Left lung (tissue), 10 donors: ENCODE results near the gene FLT1. TPM values are rescaled to one million over a fixed set of nuclear protein-coding genes. Genes with fewer than 3 reads are reported as not detected.

Experiments
- ATAC-seq: fragments of 200-7000 bp; cut with Tn5 transposase; one replicate; pipeline ENCODE4 v1.9.1; 2020; ENCODE audit warnings: moderate library complexity
- DNase-seq, 4 donors: peaks; one replicate each; pipeline ENCODE4 v3.0.0-alpha.2; 2013 to 2020
- H3K27ac ChIP-seq, 2 donors: fragments of 200-600 bp; sonication (generic) in 1 of 2; one replicate each; pipeline versions ENCODE4 v1.5.0 to v1.8.0; 2020 to 2021
- H3K27me3 ChIP-seq, 2 donors: fragments of 200-600 bp; sonication (generic) in 1 of 2; one replicate each; pipeline versions ENCODE4 v1.5.0 to v1.8.0; 2020 to 2021
- H3K36me3 ChIP-seq, 2 donors: fragments of 200-600 bp; sonication (generic) in 1 of 2; one replicate each; pipeline versions ENCODE4 v1.5.0 to v1.8.0; 2020 to 2021
- H3K4me1 ChIP-seq, 2 donors: fragments of 200-600 bp; one replicate each; pipeline ENCODE4 v1.8.0; 2021
- H3K4me3 ChIP-seq, 2 donors: fragments of 200-600 bp; sonication (generic) in 1 of 2; one replicate each; pipeline versions ENCODE4 v1.5.0 to v1.8.0; 2020 to 2021; ENCODE audit warnings: mild to moderate bottlenecking in 1 of 2
- H3K9me3 ChIP-seq, 2 donors: fragments of 200-600 bp; sonication (generic) in 1 of 2; one replicate each; pipeline versions ENCODE4 v1.5.0 to v1.8.0; 2020 to 2021
- intact Hi-C, 2 donors: fragments of 100-400 bp; cut with DNase I; formaldehyde crosslinking; loops; one replicate each; pipeline versions ENCODE4 v1.11.2 to v1.14.2; 2022
- polyA plus RNA-seq, 6 donors: library from polyadenylated mRNA; unstranded; fragments of 120-200 nt; gene quantifications; one replicate each; pipeline ENCODE4 v1.2.1, GENCODE V29; 2013; ENCODE audit not compliant: insufficient read length in 6 of 6
- total RNA-seq, 2 donors: library from RNA; stranded (reverse); fragmentation: NEBNext Ultra II Directional; extraction: Animal tissue kit (Norgen Biotek cat#: 25700); gene quantifications; one replicate each; pipeline ENCODE4 v1.2.1, GENCODE V29; 2021
- TF ChIP-seq, protein P1 (sequence below), 2 donors: fragments of 200-600 bp; sonication (generic) in 1 of 2; IDR thresholded peaks; one replicate each; pipeline versions ENCODE4 v1.5.0 to v1.8.0; 2021; ENCODE audit warnings: antibody characterized with exemption in 2 of 2
- donor health status: DM: no; HTN: yes; CAD: no.
- donor health status: DM: no; HTN: no; CAD: no.

The FLT1 gene
- total and polyA plus RNA-seq, 8 donors, result 21.3 to 30.3 (median 25.3) TPM

DNA sequence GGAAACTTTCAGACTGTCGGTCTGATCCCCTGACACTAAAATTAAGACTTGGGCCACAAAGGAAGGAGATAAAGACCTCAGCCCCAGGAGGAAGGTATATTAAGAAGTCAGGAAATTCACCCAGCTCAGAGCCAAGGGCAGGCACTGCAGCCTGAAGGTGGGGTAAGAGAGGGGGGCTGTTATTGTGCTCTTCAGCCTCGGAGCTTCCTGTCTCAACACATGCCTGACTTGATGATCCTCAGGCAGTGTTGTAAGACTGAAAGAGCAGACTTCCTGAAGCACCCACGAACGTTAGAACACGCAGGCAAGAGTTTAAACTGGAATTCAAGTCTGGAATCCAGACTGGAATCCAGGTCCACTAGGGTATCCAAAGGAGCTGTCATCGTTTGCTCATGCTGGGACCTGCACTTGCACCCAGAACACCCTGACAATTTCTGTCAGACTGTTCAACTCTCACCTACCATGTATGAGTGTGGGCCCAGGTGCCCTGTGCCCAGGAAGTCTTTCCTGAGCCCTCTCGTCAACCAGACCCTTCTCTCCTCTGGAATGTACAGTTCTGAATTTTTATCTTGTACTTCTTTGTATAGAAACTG is 10.7 kb upstream of the FLT1 start:
- Histone ChIP-seq H3K27me3 (no peaks in the 10 kb centered on the region), H3K9me3 (no peaks in the 10 kb centered on the region), H3K36me3 (no peaks in the 10 kb centered on the region), H3K4me3 (no peak overlapping the region), H3K4me1 (peaks cover 0 to 6% of the 10 kb centered on the region in 2 donors), H3K27ac (no peak overlapping the region)
- ATAC-seq (no peak), DNase-seq (no peak)
- TF ChIP-seq, protein P1, sequence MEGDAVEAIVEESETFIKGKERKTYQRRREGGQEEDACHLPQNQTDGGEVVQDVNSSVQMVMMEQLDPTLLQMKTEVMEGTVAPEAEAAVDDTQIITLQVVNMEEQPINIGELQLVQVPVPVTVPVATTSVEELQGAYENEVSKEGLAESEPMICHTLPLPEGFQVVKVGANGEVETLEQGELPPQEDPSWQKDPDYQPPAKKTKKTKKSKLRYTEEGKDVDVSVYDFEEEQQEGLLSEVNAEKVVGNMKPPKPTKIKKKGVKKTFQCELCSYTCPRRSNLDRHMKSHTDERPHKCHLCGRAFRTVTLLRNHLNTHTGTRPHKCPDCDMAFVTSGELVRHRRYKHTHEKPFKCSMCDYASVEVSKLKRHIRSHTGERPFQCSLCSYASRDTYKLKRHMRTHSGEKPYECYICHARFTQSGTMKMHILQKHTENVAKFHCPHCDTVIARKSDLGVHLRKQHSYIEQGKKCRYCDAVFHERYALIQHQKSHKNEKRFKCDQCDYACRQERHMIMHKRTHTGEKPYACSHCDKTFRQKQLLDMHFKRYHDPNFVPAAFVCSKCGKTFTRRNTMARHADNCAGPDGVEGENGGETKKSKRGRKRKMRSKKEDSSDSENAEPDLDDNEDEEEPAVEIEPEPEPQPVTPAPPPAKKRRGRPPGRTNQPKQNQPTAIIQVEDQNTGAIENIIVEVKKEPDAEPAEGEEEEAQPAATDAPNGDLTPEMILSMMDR (IDR thresholded peaks at IDR 0.05), result no peak
- intact Hi-C loops, result no loop called here

GRCh38 chr13:28503182-28503967 is 8.4 kb upstream of the FLT1 start:
- H3K27me3 ChIP-seq, result peaks cover 0 to 5% of the 10 kb centered on the region in 2 donors
- no peak overlapping the region for H3K27ac ChIP-seq
- intact Hi-C loops, result no loop called here
- DNase-seq (no peak), ATAC-seq (no peak)
- peaks cover 0 to 6% of the 10 kb centered on the region in 2 donors for H3K4me1 ChIP-seq
- H3K36me3 ChIP-seq, result no peaks in the 10 kb centered on the region
- H3K9me3 ChIP-seq, result no peaks in the 10 kb centered on the region
- no peak overlapping the region for H3K4me3 ChIP-seq
- TF ChIP-seq, protein P1 (IDR thresholded peaks at IDR 0.05), result no peak

- peaks cover 0 to 8% of the 10 kb centered on the region in 2 donors for H3K4me1 ChIP-seq
- no peaks in the 10 kb centered on the region for H3K9me3 ChIP-seq
- TF ChIP-seq, protein P1 (IDR thresholded peaks at IDR 0.05), result no peak
- no peak overlapping the region for H3K27ac ChIP-seq
- DNase-seq (no peak), ATAC-seq (peak; percentile 26)
- peaks cover 6 to 23% of the 10 kb centered on the region in 2 donors for H3K27me3 ChIP-seq
- intact Hi-C loops, result no loop called here
- no peak overlapping the region for H3K4me3 ChIP-seq
- H3K36me3 ChIP-seq, result no peaks in the 10 kb centered on the region
Observed at GRCh38 chr13:28501547-28501946, 6.6 kb upstream of the FLT1 start.

DNA sequence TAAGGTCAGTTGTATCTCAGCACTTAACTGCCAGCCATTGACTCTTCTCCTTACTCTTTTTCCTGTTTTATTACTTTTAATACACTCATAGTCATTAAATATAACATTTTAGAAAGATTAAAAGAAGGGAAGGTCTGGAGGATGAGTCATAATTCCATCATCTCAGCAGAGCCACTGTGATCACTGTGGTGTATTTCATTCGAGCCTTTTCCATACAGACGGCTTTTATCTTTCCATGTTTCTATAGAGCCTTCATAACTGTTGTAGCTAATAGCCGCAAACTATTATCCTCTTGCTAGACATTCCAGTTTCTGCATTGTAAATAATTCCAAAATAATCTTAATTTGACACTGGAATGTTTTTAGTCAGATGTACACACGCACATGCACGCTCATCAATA is 4.7 kb upstream of the FLT1 start:
- TF ChIP-seq, protein P1 (IDR thresholded peaks at IDR 0.05), result no peak
- H3K9me3 ChIP-seq, result no peaks in the 10 kb centered on the region
- peaks cover 10 to 22% of the 10 kb centered on the region in 2 donors for H3K4me1 ChIP-seq
- DNase-seq (no peak), ATAC-seq (no peak)
- no peaks in the 10 kb centered on the region for H3K36me3 ChIP-seq
- peaks cover 20 to 42% of the 10 kb centered on the region in 2 donors for H3K27me3 ChIP-seq
- H3K27ac ChIP-seq, result no peak overlapping the region
- no peak overlapping the region for H3K4me3 ChIP-seq
- intact Hi-C loops, result no loop called here

- H3K27me3 ChIP-seq, result peaks cover 30 to 53% of the 10 kb centered on the region in 2 donors
- no peaks in the 10 kb centered on the region for H3K36me3 ChIP-seq
- intact Hi-C loops, result no loop called here
Observed at GRCh38 chr13:28498481-28499115, 3.7 kb upstream of the FLT1 start.

More at GRCh38 chr13:28498481-28499115, 3.7 kb upstream of the FLT1 start:
- ATAC-seq (no peak), DNase-seq (no peak)
- TF ChIP-seq, protein P1 (IDR thresholded peaks at IDR 0.05), result no peak
- Histone ChIP-seq H3K4me1 (peaks cover 19 to 32% of the 10 kb centered on the region in 2 donors), H3K9me3 (no peaks in the 10 kb centered on the region), H3K27ac (no peak overlapping the region), H3K4me3 (no peak overlapping the region)
